Stimulated activated CD8-positive, alpha-beta memory T cell treated with anti-CD3 and anti-CD28 coated beads, Interleukin-2, amount 100 ng/mL, for 1 hour (primary cell): Measurements from ENCODE around the gene ZNF334.

ENCODE experiments used
- DNase-seq, 2 donors: peaks; one replicate each; pipeline ENCODE4 v3.0.0-alpha.2; 2020; ENCODE audit warnings: low read depth in 2 of 2

ZNF334 gene

GRCh38 chr20:46545827-46546138, 32.4 kb upstream of the ZNF334 start:
- no peak for DNase-seq

GRCh38 chr20:46545077-46545826, 31.9 kb upstream of the ZNF334 start:
- no peak for DNase-seq

- DNase-seq, result no peak
These were observed 31.2 kb upstream of the ZNF334 start for GRCh38 chr20:46544576-46544975.

- no peak for DNase-seq
These were observed 30.6 kb upstream of the ZNF334 start for GRCh38 chr20:46543959-46544358.

GRCh38 chr20:46543033-46543432, 29.7 kb upstream of the ZNF334 start:
- DNase-seq, result no peak

- no peak for DNase-seq
These were observed 28.0 kb upstream of the ZNF334 start for GRCh38 chr20:46541229-46541935.

- DNase-seq, result no peak
These were observed 25.8 kb upstream of the ZNF334 start for GRCh38 chr20:46539113-46539512.

GRCh38 chr20:46530640-46531039, 17.3 kb upstream of the ZNF334 start:
- DNase-seq, result no peak

GRCh38 chr20:46523696-46524328, 10.5 kb upstream of the ZNF334 start:
- no peak for DNase-seq

GRCh38 chr20:46523108-46523507, 9.7 kb upstream of the ZNF334 start:
- DNase-seq, result no peak

GRCh38 chr20:46520976-46521579, 7.7 kb upstream of the ZNF334 start:
- peak in 1 of 2 donors; percentile 16 for DNase-seq

GRCh38 chr20:46520540-46520939, 7.2 kb upstream of the ZNF334 start:
- no peak for DNase-seq

- DNase-seq, result no peak
These were observed 6.2 kb upstream of the ZNF334 start for GRCh38 chr20:46519471-46520068.

GRCh38 chr20:46509523-46509922, 3.8 kb downstream of the ZNF334 start:
- no peak for DNase-seq

- no peak for DNase-seq
These were observed 5.5 kb downstream of the ZNF334 start for GRCh38 chr20:46507760-46508407.

- DNase-seq, result no peak
These were observed 7.9 kb downstream of the ZNF334 start for GRCh38 chr20:46505506-46505905.

GRCh38 chr20:46501961-46502360, 11.4 kb downstream of the ZNF334 start:
- DNase-seq, result no peak

GRCh38 chr20:46501337-46501942, 11.9 kb downstream of the ZNF334 start:
- DNase-seq, result no peak

- no peak for DNase-seq
These were observed 19.3 kb downstream of the ZNF334 start for GRCh38 chr20:46494077-46494476.

GRCh38 chr20:46491354-46491753, 22.0 kb downstream of the ZNF334 start:
- DNase-seq, result no peak

- DNase-seq, result no peak
These were observed 24.9 kb downstream of the ZNF334 start for GRCh38 chr20:46488451-46488850.
